Left lung (tissue), 10 donors: ENCODE measurements around the gene STOX2. TPM values are rescaled to one million over a fixed set of nuclear protein-coding genes. Genes with fewer than 3 reads are reported as not detected.

Experiments used
- ATAC-seq: fragments of 200-7000 bp; cut with Tn5 transposase; one replicate; pipeline ENCODE4 v1.9.1; 2020; ENCODE audit warnings: moderate library complexity
- DNase-seq, 4 donors: peaks; one replicate each; pipeline ENCODE4 v3.0.0-alpha.2; 2013 to 2020
- H3K27ac ChIP-seq, 2 donors: fragments of 200-600 bp; sonication (generic) in 1 of 2; one replicate each; pipeline versions ENCODE4 v1.5.0 to v1.8.0; 2020 to 2021
- H3K27me3 ChIP-seq, 2 donors: fragments of 200-600 bp; sonication (generic) in 1 of 2; one replicate each; pipeline versions ENCODE4 v1.5.0 to v1.8.0; 2020 to 2021
- H3K36me3 ChIP-seq, 2 donors: fragments of 200-600 bp; sonication (generic) in 1 of 2; one replicate each; pipeline versions ENCODE4 v1.5.0 to v1.8.0; 2020 to 2021
- H3K4me1 ChIP-seq, 2 donors: fragments of 200-600 bp; one replicate each; pipeline ENCODE4 v1.8.0; 2021
- H3K4me3 ChIP-seq, 2 donors: fragments of 200-600 bp; sonication (generic) in 1 of 2; one replicate each; pipeline versions ENCODE4 v1.5.0 to v1.8.0; 2020 to 2021; ENCODE audit warnings: mild to moderate bottlenecking in 1 of 2
- H3K9me3 ChIP-seq, 2 donors: fragments of 200-600 bp; sonication (generic) in 1 of 2; one replicate each; pipeline versions ENCODE4 v1.5.0 to v1.8.0; 2020 to 2021
- intact Hi-C, 2 donors: fragments of 100-400 bp; cut with DNase I; formaldehyde crosslinking; loops; one replicate each; pipeline versions ENCODE4 v1.11.2 to v1.14.2; 2022
- polyA plus RNA-seq, 6 donors: library from polyadenylated mRNA; unstranded; fragments of 120-200 nt; gene quantifications; one replicate each; pipeline ENCODE4 v1.2.1, GENCODE V29; 2013; ENCODE audit not compliant: insufficient read length in 6 of 6
- total RNA-seq, 2 donors: library from RNA; stranded (reverse); fragmentation: NEBNext Ultra II Directional; extraction: Animal tissue kit (Norgen Biotek cat#: 25700); gene quantifications; one replicate each; pipeline ENCODE4 v1.2.1, GENCODE V29; 2021
- TF ChIP-seq, protein P1 (sequence below), 2 donors: fragments of 200-600 bp; sonication (generic) in 1 of 2; IDR thresholded peaks; one replicate each; pipeline versions ENCODE4 v1.5.0 to v1.8.0; 2021; ENCODE audit warnings: antibody characterized with exemption in 2 of 2
- donor health status: DM: no; HTN: yes; CAD: no.
- donor health status: DM: no; HTN: no; CAD: no.

The STOX2 gene
- total and polyA plus RNA-seq, 8 donors, result 12.4 to 19.5 (median 16.4) TPM

DNA sequence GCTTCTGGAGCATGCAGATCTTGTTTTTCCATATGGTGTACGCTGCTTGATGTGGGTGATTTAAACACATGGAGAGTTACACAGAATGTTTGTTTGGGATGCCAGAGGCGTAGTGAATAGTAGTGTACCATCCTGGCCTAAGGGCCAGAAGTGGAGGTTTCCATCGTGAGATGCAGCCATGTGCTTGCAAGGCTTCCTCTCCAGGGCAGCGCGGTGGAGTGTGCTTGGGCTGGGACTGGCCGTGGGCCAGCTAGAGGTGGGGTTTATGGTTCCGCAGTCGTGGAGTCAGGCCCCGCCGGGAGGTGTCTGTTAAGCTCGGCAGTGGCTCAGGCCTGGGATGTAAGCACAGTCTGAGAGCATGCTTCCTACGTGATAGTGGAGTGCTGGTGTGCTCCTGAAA, 14.0 kb downstream of the STOX2 start:
- no peaks in the 10 kb centered on the region for H3K4me1 ChIP-seq
- TF ChIP-seq, protein P1, sequence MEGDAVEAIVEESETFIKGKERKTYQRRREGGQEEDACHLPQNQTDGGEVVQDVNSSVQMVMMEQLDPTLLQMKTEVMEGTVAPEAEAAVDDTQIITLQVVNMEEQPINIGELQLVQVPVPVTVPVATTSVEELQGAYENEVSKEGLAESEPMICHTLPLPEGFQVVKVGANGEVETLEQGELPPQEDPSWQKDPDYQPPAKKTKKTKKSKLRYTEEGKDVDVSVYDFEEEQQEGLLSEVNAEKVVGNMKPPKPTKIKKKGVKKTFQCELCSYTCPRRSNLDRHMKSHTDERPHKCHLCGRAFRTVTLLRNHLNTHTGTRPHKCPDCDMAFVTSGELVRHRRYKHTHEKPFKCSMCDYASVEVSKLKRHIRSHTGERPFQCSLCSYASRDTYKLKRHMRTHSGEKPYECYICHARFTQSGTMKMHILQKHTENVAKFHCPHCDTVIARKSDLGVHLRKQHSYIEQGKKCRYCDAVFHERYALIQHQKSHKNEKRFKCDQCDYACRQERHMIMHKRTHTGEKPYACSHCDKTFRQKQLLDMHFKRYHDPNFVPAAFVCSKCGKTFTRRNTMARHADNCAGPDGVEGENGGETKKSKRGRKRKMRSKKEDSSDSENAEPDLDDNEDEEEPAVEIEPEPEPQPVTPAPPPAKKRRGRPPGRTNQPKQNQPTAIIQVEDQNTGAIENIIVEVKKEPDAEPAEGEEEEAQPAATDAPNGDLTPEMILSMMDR (IDR thresholded peaks at IDR 0.05), result no peak
- no peak overlapping the region for H3K27ac ChIP-seq
- ATAC-seq (peak; percentile 24), DNase-seq (peak in 1 of 4 donors; percentile 19)
- no peaks in the 10 kb centered on the region for H3K27me3 ChIP-seq
- H3K36me3 ChIP-seq, result no peaks in the 10 kb centered on the region
- H3K9me3 ChIP-seq, result no peaks in the 10 kb centered on the region
- no peak overlapping the region for H3K4me3 ChIP-seq
- intact Hi-C loops, result no loop called here

- Histone ChIP-seq H3K27me3 (no peaks in the 10 kb centered on the region), H3K4me1 (no peaks in the 10 kb centered on the region), H3K27ac (no peak overlapping the region), H3K36me3 (no peaks in the 10 kb centered on the region), H3K9me3 (no peaks in the 10 kb centered on the region), H3K4me3 (no peak overlapping the region)
- intact Hi-C loops, result no loop called here
- TF ChIP-seq, protein P1 (IDR thresholded peaks at IDR 0.05), result no peak
- ATAC-seq, result no peak
- DNase-seq, result no peak
Measured at GRCh38 chr4:183920512-183920911, 15.4 kb downstream of the STOX2 start.

DNA sequence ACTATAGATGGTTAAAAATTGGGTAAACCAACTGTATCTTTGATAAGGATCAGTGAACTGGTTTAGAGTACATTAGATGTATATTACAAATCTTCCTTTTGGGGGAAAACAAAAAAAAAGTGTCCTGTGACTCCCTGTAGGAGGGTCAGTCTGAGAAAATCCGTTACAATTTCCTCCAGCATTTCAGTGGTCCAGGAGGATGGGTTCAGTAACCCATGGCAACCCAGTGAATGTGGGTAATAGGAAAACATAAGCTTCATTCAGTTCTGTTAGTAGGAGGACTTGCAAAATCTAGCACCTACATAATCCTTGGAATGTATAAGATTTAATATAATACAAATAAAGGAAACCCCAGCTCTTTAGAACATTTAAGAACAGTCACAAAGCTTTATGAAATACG, 16.2 kb downstream of the STOX2 start:
- no peaks in the 10 kb centered on the region for H3K27me3 ChIP-seq
- intact Hi-C loops, result no loop called here
- DNase-seq, result no peak
- H3K4me3 ChIP-seq, result no peak overlapping the region
- TF ChIP-seq, protein P1 (IDR thresholded peaks at IDR 0.05), result no peak
- H3K27ac ChIP-seq, result no peak overlapping the region
- no peaks in the 10 kb centered on the region for H3K36me3 ChIP-seq
- no peaks in the 10 kb centered on the region for H3K9me3 ChIP-seq
- no peak for ATAC-seq
- no peaks in the 10 kb centered on the region for H3K4me1 ChIP-seq

GRCh38 chr4:183924362-183925044, 19.4 kb downstream of the STOX2 start:
- no peaks in the 10 kb centered on the region for H3K27me3 ChIP-seq
- no peaks in the 10 kb centered on the region for H3K4me1 ChIP-seq
- intact Hi-C loops, result no loop called here
- no peaks in the 10 kb centered on the region for H3K36me3 ChIP-seq
- ATAC-seq (no peak), DNase-seq (no peak)
- TF ChIP-seq, protein P1 (IDR thresholded peaks at IDR 0.05), result no peak
- no peaks in the 10 kb centered on the region for H3K9me3 ChIP-seq
- no peak overlapping the region for H3K4me3 ChIP-seq
- H3K27ac ChIP-seq, result no peak overlapping the region

DNA sequence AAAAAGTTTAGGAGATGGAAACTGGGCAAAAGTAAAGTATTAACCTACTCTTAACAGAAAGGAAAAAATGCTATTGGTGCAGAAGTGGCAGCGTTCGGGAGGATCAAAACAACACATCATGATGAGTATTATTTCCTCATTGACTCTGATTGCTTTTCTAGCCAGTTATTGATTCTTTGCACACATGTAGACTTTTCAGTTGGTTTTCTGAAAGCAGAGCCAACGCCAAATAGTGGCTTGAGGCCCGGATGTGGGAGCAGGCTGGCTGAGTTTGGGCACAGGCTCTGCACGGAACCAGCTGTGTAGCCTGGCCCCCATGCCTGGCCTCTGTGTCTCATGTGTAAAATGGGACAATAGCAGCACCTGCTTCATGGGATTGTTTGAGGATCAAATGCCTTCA, 21.8 kb downstream of the STOX2 start:
- H3K9me3 ChIP-seq, result no peaks in the 10 kb centered on the region
- no peaks in the 10 kb centered on the region for H3K27me3 ChIP-seq
- no peaks in the 10 kb centered on the region for H3K4me1 ChIP-seq
- TF ChIP-seq, protein P1 (IDR thresholded peaks at IDR 0.05), result no peak
- no peaks in the 10 kb centered on the region for H3K36me3 ChIP-seq
- intact Hi-C loops, result no loop called here
- no peak overlapping the region for H3K4me3 ChIP-seq
- H3K27ac ChIP-seq, result no peak overlapping the region
- no peak for DNase-seq
- ATAC-seq, result no peak
